ENCODE measurements around the gene ALDOC.

GRCh38 chr17:28524476-28525424, 51.9 kb downstream of the ALDOC start:
- TF ChIP-seq POLR2A (IDR thresholded peaks at IDR 0.05; ENCODE audit: low read length) (no peak), CTCF (IDR thresholded peaks at IDR 0.05) (no peak), RNF2 (IDR thresholded peaks at IDR 0.05; ENCODE audit: borderline replicate concordance, low read depth) (no peak), GATA3 (IDR thresholded peaks at IDR 0.05; ENCODE audit: borderline replicate concordance) (no peak), BHLHE40 (IDR thresholded peaks at IDR 0.05; ENCODE audit: low read depth, low read length) (no peak), RAD21 (conservative IDR thresholded peaks at IDR 0.05 in 1 of 2, IDR thresholded peaks at IDR 0.05 in 1 of 2) (no peak), CEBPB (IDR thresholded peaks at IDR 0.05) (no peak), SMC3 (IDR thresholded peaks at IDR 0.05) (no peak)
- TF ChIP-seq, protein P1, sequence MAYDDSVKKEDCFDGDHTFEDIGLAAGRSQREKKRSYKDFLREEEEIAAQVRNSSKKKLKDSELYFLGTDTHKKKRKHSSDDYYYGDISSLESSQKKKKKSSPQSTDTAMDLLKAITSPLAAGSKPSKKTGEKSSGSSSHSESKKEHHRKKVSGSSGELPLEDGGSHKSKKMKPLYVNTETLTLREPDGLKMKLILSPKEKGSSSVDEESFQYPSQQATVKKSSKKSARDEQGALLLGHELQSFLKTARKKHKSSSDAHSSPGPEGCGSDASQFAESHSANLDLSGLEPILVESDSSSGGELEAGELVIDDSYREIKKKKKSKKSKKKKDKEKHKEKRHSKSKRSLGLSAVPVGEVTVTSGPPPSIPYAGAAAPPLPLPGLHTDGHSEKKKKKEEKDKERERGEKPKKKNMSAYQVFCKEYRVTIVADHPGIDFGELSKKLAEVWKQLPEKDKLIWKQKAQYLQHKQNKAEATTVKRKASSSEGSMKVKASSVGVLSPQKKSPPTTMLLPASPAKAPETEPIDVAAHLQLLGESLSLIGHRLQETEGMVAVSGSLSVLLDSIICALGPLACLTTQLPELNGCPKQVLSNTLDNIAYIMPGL (CRISPR knock-in tag; IDR thresholded peaks at IDR 0.05; ENCODE audit: borderline replicate concordance) = no peak
- TF ChIP-seq, protein P2, sequence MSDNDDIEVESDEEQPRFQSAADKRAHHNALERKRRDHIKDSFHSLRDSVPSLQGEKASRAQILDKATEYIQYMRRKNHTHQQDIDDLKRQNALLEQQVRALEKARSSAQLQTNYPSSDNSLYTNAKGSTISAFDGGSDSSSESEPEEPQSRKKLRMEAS (IDR thresholded peaks at IDR 0.05) = no peak
